ENCODE results near the gene MMP2. TPM values are rescaled to one million over a fixed set of nuclear protein-coding genes. Genes with fewer than 3 reads are reported as not detected.

The MMP2 gene
- total and polyA plus RNA-seq, 2 experiments from 2014 or later, result 25.6 to 43.8 TPM

DNA sequence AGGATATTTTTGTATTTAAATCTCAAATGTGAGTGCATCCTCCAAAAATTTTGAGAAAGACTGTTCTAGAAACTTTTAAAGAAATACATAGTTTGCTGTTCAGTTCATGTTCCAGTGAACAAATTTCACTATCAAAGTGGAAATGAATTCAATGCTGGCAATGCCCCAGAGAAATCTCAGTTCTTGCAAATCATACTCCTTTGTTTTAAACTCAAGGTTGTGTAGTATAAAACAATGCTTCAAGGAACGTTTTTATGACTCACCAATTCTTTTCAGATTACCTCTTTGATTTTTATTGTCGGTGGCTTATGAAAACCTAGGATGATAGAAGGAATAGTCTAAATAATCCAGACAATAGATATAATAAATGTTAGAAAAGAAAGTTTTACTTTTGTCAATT is 47.4 kb downstream of the MMP2 start:
- TF ChIP-seq, protein P1, sequence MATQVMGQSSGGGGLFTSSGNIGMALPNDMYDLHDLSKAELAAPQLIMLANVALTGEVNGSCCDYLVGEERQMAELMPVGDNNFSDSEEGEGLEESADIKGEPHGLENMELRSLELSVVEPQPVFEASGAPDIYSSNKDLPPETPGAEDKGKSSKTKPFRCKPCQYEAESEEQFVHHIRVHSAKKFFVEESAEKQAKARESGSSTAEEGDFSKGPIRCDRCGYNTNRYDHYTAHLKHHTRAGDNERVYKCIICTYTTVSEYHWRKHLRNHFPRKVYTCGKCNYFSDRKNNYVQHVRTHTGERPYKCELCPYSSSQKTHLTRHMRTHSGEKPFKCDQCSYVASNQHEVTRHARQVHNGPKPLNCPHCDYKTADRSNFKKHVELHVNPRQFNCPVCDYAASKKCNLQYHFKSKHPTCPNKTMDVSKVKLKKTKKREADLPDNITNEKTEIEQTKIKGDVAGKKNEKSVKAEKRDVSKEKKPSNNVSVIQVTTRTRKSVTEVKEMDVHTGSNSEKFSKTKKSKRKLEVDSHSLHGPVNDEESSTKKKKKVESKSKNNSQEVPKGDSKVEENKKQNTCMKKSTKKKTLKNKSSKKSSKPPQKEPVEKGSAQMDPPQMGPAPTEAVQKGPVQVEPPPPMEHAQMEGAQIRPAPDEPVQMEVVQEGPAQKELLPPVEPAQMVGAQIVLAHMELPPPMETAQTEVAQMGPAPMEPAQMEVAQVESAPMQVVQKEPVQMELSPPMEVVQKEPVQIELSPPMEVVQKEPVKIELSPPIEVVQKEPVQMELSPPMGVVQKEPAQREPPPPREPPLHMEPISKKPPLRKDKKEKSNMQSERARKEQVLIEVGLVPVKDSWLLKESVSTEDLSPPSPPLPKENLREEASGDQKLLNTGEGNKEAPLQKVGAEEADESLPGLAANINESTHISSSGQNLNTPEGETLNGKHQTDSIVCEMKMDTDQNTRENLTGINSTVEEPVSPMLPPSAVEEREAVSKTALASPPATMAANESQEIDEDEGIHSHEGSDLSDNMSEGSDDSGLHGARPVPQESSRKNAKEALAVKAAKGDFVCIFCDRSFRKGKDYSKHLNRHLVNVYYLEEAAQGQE (IDR thresholded peaks at IDR 0.05; ENCODE audit: unreplicated experiment), result no peak
- TF ChIP-seq CREB1 (CRISPR knock-in tag; IDR thresholded peaks at IDR 0.05; ENCODE audit: low read depth) (no peak), STAT1 (IDR thresholded peaks at IDR 0.05; ENCODE audit: unreplicated experiment) (no peak), EZH2 (IDR thresholded peaks at IDR 0.05; ENCODE audit: low read depth, unreplicated experiment) (no peak)
- TF ChIP-seq, protein P2, sequence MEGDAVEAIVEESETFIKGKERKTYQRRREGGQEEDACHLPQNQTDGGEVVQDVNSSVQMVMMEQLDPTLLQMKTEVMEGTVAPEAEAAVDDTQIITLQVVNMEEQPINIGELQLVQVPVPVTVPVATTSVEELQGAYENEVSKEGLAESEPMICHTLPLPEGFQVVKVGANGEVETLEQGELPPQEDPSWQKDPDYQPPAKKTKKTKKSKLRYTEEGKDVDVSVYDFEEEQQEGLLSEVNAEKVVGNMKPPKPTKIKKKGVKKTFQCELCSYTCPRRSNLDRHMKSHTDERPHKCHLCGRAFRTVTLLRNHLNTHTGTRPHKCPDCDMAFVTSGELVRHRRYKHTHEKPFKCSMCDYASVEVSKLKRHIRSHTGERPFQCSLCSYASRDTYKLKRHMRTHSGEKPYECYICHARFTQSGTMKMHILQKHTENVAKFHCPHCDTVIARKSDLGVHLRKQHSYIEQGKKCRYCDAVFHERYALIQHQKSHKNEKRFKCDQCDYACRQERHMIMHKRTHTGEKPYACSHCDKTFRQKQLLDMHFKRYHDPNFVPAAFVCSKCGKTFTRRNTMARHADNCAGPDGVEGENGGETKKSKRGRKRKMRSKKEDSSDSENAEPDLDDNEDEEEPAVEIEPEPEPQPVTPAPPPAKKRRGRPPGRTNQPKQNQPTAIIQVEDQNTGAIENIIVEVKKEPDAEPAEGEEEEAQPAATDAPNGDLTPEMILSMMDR (conservative IDR thresholded peaks at IDR 0.05; ENCODE audit: low read depth in 2 of 2), result no peak
- TF ChIP-seq, protein P3, sequence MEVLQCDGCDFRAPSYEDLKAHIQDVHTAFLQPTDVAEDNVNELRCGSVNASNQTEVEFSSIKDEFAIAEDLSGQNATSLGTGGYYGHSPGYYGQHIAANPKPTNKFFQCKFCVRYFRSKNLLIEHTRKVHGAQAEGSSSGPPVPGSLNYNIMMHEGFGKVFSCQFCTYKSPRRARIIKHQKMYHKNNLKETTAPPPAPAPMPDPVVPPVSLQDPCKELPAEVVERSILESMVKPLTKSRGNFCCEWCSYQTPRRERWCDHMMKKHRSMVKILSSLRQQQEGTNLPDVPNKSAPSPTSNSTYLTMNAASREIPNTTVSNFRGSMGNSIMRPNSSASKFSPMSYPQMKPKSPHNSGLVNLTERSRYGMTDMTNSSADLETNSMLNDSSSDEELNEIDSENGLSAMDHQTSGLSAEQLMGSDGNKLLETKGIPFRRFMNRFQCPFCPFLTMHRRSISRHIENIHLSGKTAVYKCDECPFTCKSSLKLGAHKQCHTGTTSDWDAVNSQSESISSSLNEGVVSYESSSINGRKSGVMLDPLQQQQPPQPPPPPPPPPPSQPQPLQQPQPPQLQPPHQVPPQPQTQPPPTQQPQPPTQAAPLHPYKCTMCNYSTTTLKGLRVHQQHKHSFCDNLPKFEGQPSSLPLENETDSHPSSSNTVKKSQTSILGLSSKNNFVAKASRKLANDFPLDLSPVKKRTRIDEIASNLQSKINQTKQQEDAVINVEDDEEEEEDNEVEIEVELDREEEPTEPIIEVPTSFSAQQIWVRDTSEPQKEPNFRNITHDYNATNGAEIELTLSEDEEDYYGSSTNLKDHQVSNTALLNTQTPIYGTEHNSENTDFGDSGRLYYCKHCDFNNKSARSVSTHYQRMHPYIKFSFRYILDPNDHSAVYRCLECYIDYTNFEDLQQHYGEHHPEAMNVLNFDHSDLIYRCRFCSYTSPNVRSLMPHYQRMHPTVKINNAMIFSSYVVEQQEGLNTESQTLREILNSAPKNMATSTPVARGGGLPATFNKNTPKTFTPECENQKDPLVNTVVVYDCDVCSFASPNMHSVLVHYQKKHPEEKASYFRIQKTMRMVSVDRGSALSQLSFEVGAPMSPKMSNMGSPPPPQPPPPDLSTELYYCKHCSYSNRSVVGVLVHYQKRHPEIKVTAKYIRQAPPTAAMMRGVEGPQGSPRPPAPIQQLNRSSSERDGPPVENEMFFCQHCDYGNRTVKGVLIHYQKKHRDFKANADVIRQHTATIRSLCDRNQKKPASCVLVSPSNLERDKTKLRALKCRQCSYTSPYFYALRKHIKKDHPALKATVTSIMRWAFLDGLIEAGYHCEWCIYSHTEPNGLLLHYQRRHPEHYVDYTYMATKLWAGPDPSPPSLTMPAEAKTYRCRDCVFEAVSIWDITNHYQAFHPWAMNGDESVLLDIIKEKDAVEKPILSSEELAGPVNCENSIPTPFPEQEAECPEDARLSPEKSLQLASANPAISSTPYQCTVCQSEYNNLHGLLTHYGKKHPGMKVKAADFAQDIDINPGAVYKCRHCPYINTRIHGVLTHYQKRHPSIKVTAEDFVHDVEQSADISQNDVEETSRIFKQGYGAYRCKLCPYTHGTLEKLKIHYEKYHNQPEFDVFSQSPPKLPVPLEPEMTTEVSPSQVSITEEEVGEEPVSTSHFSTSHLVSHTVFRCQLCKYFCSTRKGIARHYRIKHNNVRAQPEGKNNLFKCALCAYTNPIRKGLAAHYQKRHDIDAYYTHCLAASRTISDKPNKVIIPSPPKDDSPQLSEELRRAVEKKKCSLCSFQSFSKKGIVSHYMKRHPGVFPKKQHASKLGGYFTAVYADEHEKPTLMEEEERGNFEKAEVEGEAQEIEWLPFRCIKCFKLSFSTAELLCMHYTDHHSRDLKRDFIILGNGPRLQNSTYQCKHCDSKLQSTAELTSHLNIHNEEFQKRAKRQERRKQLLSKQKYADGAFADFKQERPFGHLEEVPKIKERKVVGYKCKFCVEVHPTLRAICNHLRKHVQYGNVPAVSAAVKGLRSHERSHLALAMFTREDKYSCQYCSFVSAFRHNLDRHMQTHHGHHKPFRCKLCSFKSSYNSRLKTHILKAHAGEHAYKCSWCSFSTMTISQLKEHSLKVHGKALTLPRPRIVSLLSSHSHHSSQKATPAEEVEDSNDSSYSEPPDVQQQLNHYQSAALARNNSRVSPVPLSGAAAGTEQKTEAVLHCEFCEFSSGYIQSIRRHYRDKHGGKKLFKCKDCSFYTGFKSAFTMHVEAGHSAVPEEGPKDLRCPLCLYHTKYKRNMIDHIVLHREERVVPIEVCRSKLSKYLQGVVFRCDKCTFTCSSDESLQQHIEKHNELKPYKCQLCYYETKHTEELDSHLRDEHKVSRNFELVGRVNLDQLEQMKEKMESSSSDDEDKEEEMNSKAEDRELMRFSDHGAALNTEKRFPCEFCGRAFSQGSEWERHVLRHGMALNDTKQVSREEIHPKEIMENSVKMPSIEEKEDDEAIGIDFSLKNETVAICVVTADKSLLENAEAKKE (CRISPR knock-in tag; IDR thresholded peaks at IDR 0.05), result no peak
- Histone ChIP-seq H2AFZ (no peak overlapping the region), H3K9me2 (ENCODE audit: insufficient read depth) (no peaks in the 10 kb centered on the region), H4K20me1 (replicated peaks; ENCODE audit: insufficient read depth) (no peaks in the 10 kb centered on the region), H3K36me3 (ENCODE audit: insufficient read depth) (peaks cover 5% of the 10 kb centered on the region; the same call in 1 of the 2 replicates), H3K4me3 (no peak overlapping the region), H3K27ac (ENCODE audit: low read depth) (no peak overlapping the region), H3F3A (replicated peaks; ENCODE audit: low read depth) (no peaks in the 10 kb centered on the region), H3K27me3 (ENCODE audit: insufficient read depth) (no peaks in the 10 kb centered on the region), H3K79me2 (replicated peaks; ENCODE audit: insufficient read depth) (no peaks in the 10 kb centered on the region), H3K4me1 (ENCODE audit: insufficient read depth) (no peaks in the 10 kb centered on the region), H3K4me2 (no peak overlapping the region)
- ATAC-seq (no peak), DNase-seq (ENCODE audit: low spot score) (no peak)
- Mint-ChIP-seq H3K9me3 (peaks cover 7% of the 10 kb centered on the region), H3K36me3 (ENCODE audit: low read depth) (peaks cover 10% of the 10 kb centered on the region; the same call in 2 of the 3 replicates), H3K4me3 (no peak overlapping the region), H3K4me1 (peaks cover 8% of the 10 kb centered on the region), H3K27me3 (ENCODE audit: insufficient read depth, low read depth, poor library complexity) (no peaks in the 10 kb centered on the region), H3K27ac (no peak overlapping the region)

All from GM23338 (cell line).